HepG2 (cell line): ENCODE results near the gene SYNGAP1. TPM values are rescaled to one million over a fixed set of nuclear protein-coding genes. Genes with fewer than 3 reads are reported as not detected.

Experiments used
- CBX5 ChIP-seq: sonication (generic); formaldehyde crosslinking; IDR thresholded peaks from 2 replicates; pipeline ENCODE4 v1.4.0; 2020; ENCODE audit warnings: missing genetic modification reagents, borderline replicate concordance
- GTF2F1 ChIP-seq: fragments of 150-350 bp; IDR thresholded peaks from 2 replicates; pipeline ENCODE4 v1.6.1; 2014; ENCODE audit warnings: low read length
- MBD4 ChIP-seq: IDR thresholded peaks from 2 replicates; pipeline ENCODE4 v1.6.1; 2012; ENCODE audit warnings: low read length, inconsistent platforms, borderline replicate concordance
- NCOA1 ChIP-seq: sonication (generic); formaldehyde crosslinking; IDR thresholded peaks from 2 replicates; pipeline ENCODE4 v1.9.0; 2021; ENCODE audit warnings: missing genetic modification reagents
- NFE2 ChIP-seq: sonication (generic); formaldehyde crosslinking; IDR thresholded peaks from 2 replicates; pipeline ENCODE4 v1.4.0; 2020; ENCODE audit warnings: missing genetic modification reagents
- NFIB ChIP-seq: sonication (generic); formaldehyde crosslinking; IDR thresholded peaks from 2 replicates; pipeline ENCODE4 v1.9.0; 2021; ENCODE audit warnings: missing genetic modification reagents, mild to moderate bottlenecking, borderline replicate concordance
- POGZ ChIP-seq: sonication (generic); formaldehyde crosslinking; IDR thresholded peaks from 2 replicates; pipeline ENCODE4 v1.4.0; 2020; ENCODE audit warnings: mild to moderate bottlenecking, missing genetic modification reagents
- ZNF234 ChIP-seq: sonication (generic); formaldehyde crosslinking; conservative IDR thresholded peaks from 2 replicates; pipeline ENCODE4 v1.5.1; 2020; ENCODE audit warnings: mild to moderate bottlenecking, missing genetic modification reagents
- ZNF331 ChIP-seq: sonication (generic); formaldehyde crosslinking; IDR thresholded peaks from 2 replicates; pipeline ENCODE4 v1.4.0; 2020; ENCODE audit warnings: missing genetic modification reagents
- ZNF564 ChIP-seq: sonication (generic); formaldehyde crosslinking; IDR thresholded peaks from 2 replicates; pipeline ENCODE4 v1.8.1; 2023; ENCODE audit warnings: mild to moderate bottlenecking, missing genetic modification reagents
- ZNF772 ChIP-seq: sonication (generic); formaldehyde crosslinking; IDR thresholded peaks from 2 replicates; pipeline ENCODE4 v1.5.0; 2020; ENCODE audit warnings: mild to moderate bottlenecking, missing genetic modification reagents
- polyA plus RNA-seq, 8 experiments: library from polyadenylated mRNA; depleted of rRNA in 3 of 8; stranded (reverse) in 7 of 8; unstranded in 1 of 8; fragments of >200 nt; fragmentation: Illumina TruSeq in 4 of 8; extraction: Trizol in 4 of 8; gene quantifications; 2 replicates each; pipeline versions ENCODE4 v1.2.1 to v1.2.3, GENCODE V29; 2011 to 2016; ENCODE audit warnings: low read depth in 4 of 8, missing spikeins in 1 of 8, mixed read lengths in 1 of 8; ENCODE audit not compliant: insufficient read depth in 1 of 8
- total RNA-seq, 5 experiments: library from RNA; depleted of rRNA; stranded (reverse); fragments of >200 nt; fragmentation: Illumina TruSeq; extraction: Trizol; gene quantifications; 2 replicates each; pipeline ENCODE4 v1.2.3, GENCODE V29; 2016; ENCODE audit warnings: low read depth in 1 of 5
- TF ChIP-seq, protein P1 (sequence below): sonication (generic); formaldehyde crosslinking; IDR thresholded peaks from 2 replicates; pipeline ENCODE4 v1.4.0; 2020; ENCODE audit warnings: missing genetic modification reagents, borderline replicate concordance
- TF ChIP-seq, protein P2 (sequence below): sonication (generic); formaldehyde crosslinking; IDR thresholded peaks from 2 replicates; pipeline ENCODE4 v1.8.0; 2022; ENCODE audit warnings: mild to moderate bottlenecking, missing genetic modification reagents, borderline replicate concordance
- TF ChIP-seq, protein P3 (sequence below): IDR thresholded peaks from 2 replicates; pipeline ENCODE4 v1.6.1; 2018; ENCODE audit warnings: missing genetic modification reagents
- TF ChIP-seq, protein P4 (sequence below): sonication (generic); formaldehyde crosslinking; conservative IDR thresholded peaks from 2 replicates; pipeline ENCODE4 v1.8.0; 2022; ENCODE audit warnings: missing genetic modification reagents
- TF ChIP-seq, protein P5 (sequence below): sonication (generic); formaldehyde crosslinking; IDR thresholded peaks from 2 replicates; pipeline ENCODE4 v1.5.0; 2020; ENCODE audit warnings: missing genetic modification reagents

Gene SYNGAP1
- total and polyA plus RNA-seq, 2 of the 13 experiments (the other 11 are each of a cell fraction or from before 2014, with no cell fraction given) = 0.75 to 1.1 TPM

DNA sequence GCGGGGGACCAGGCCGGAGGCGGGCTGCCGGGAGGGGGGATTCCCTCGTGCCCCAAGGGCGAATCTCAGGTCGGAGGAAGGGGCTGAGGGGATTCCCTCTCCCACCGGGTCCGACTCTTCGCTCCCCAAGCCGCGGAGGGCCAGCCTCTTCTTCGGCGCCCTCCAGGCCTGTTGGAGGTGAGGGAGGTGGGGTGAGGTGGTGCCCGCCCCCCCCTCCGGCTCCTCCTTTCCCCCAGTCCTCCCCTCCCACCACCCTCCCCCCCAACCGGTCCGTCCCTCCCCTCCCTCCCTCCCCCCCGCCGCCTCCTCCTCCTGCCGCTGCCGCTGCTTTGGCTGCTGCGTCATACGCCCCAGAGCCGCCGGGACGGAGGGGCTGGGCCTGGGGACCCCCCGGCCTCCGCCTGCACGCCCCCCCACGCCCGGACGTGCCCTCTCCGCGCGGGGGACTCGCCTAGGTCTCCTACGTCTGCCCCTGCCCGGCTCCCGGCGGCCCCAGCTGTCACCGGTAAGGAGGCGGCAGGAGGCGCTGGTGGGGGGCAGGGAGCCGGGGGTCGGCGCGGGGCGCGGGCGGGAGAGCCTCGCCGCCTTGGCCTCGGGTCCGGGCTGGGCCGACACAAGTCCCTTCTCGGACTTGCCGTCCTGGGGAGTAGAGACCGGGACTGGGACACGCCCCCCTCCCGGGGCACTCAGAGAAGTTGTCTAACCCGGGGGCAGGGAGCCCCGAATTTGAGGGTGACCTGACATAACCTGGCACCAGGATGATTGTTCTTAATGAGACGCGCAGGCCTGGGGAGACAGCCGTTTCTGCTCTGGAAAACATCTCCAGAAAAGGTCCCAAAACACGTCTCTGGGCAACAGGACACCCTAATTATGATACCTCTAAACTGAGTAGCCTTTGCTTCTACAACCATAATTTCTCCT, 8.9 kb upstream of the SYNGAP1 start, which contains the start of gene PHF1 (continued):
- TF ChIP-seq, protein P1, sequence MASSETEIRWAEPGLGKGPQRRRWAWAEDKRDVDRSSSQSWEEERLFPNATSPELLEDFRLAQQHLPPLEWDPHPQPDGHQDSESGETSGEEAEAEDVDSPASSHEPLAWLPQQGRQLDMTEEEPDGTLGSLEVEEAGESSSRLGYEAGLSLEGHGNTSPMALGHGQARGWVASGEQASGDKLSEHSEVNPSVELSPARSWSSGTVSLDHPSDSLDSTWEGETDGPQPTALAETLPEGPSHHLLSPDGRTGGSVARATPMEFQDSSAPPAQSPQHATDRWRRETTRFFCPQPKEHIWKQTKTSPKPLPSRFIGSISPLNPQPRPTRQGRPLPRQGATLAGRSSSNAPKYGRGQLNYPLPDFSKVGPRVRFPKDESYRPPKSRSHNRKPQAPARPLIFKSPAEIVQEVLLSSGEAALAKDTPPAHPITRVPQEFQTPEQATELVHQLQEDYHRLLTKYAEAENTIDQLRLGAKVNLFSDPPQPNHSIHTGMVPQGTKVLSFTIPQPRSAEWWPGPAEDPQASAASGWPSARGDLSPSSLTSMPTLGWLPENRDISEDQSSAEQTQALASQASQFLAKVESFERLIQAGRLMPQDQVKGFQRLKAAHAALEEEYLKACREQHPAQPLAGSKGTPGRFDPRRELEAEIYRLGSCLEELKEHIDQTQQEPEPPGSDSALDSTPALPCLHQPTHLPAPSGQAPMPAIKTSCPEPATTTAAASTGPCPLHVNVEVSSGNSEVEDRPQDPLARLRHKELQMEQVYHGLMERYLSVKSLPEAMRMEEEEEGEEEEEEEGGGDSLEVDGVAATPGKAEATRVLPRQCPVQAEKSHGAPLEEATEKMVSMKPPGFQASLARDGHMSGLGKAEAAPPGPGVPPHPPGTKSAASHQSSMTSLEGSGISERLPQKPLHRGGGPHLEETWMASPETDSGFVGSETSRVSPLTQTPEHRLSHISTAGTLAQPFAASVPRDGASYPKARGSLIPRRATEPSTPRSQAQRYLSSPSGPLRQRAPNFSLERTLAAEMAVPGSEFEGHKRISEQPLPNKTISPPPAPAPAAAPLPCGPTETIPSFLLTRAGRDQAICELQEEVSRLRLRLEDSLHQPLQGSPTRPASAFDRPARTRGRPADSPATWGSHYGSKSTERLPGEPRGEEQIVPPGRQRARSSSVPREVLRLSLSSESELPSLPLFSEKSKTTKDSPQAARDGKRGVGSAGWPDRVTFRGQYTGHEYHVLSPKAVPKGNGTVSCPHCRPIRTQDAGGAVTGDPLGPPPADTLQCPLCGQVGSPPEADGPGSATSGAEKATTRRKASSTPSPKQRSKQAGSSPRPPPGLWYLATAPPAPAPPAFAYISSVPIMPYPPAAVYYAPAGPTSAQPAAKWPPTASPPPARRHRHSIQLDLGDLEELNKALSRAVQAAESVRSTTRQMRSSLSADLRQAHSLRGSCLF (CRISPR knock-in tag) = no peak
- no peak; the same call in 1 of the 2 replicates for TF ChIP-seq ZNF772 (CRISPR knock-in tag)
- TF ChIP-seq CBX5 = no peak
- TF ChIP-seq, protein P2, sequence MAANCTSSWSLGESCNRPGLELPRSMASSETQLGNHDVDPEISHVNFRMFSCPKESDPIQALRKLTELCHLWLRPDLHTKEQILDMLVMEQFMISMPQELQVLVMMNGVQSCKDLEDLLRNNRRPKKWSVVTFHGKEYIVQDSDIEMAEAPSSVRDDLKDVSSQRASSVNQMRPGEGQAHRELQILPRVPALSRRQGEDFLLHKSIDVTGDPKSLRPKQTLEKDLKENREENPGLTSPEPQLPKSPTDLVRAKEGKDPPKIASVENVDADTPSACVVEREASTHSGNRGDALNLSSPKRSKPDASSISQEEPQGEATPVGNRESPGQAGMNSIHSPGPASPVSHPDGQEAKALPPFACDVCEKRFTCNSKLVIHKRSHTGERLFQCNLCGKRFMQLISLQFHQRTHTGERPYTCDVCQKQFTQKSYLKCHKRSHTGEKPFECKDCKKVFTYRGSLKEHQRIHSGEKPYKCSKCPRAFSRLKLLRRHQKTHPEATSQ (CRISPR knock-in tag) = no peak
- TF ChIP-seq ZNF564 (CRISPR knock-in tag) = no peak
- TF ChIP-seq, protein P3, sequence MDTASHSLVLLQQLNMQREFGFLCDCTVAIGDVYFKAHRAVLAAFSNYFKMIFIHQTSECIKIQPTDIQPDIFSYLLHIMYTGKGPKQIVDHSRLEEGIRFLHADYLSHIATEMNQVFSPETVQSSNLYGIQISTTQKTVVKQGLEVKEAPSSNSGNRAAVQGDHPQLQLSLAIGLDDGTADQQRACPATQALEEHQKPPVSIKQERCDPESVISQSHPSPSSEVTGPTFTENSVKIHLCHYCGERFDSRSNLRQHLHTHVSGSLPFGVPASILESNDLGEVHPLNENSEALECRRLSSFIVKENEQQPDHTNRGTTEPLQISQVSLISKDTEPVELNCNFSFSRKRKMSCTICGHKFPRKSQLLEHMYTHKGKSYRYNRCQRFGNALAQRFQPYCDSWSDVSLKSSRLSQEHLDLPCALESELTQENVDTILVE = peak; percentile 60; the same call in 1 of the 2 replicates
- TF ChIP-seq NFE2 (CRISPR knock-in tag) = no peak
- TF ChIP-seq, protein P4, sequence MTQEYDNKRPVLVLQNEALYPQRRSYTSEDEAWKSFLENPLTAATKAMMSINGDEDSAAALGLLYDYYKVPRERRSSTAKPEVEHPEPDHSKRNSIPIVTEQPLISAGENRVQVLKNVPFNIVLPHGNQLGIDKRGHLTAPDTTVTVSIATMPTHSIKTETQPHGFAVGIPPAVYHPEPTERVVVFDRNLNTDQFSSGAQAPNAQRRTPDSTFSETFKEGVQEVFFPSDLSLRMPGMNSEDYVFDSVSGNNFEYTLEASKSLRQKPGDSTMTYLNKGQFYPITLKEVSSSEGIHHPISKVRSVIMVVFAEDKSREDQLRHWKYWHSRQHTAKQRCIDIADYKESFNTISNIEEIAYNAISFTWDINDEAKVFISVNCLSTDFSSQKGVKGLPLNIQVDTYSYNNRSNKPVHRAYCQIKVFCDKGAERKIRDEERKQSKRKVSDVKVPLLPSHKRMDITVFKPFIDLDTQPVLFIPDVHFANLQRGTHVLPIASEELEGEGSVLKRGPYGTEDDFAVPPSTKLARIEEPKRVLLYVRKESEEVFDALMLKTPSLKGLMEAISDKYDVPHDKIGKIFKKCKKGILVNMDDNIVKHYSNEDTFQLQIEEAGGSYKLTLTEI (CRISPR knock-in tag) = no peak
- no peak for TF ChIP-seq MBD4
- TF ChIP-seq NFIB (CRISPR knock-in tag) = no peak
- TF ChIP-seq POGZ (CRISPR knock-in tag) = no peak
- TF ChIP-seq ZNF331 (CRISPR knock-in tag) = no peak
- no peak for TF ChIP-seq NCOA1
- no peak for TF ChIP-seq GTF2F1
- TF ChIP-seq, protein P5, sequence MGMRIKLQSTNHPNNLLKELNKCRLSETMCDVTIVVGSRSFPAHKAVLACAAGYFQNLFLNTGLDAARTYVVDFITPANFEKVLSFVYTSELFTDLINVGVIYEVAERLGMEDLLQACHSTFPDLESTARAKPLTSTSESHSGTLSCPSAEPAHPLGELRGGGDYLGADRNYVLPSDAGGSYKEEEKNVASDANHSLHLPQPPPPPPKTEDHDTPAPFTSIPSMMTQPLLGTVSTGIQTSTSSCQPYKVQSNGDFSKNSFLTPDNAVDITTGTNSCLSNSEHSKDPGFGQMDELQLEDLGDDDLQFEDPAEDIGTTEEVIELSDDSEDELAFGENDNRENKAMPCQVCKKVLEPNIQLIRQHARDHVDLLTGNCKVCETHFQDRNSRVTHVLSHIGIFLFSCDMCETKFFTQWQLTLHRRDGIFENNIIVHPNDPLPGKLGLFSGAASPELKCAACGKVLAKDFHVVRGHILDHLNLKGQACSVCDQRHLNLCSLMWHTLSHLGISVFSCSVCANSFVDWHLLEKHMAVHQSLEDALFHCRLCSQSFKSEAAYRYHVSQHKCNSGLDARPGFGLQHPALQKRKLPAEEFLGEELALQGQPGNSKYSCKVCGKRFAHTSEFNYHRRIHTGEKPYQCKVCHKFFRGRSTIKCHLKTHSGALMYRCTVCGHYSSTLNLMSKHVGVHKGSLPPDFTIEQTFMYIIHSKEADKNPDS = no peak
- no peak for TF ChIP-seq ZNF234 (CRISPR knock-in tag)
